D721Med (cell line): ENCODE data around the gene LMNB1.
"Not testable (repeated sequence)": the region's sequence is repeated elsewhere in the genome, so short reads cannot be mapped to it uniquely, and the experiment has no call there.

Source experiments
- DNase-seq: peaks from one replicate; pipeline ENCODE4 v3.0.0; 2011; ENCODE audit warnings: low spot score; ENCODE audit not compliant: insufficient read length
- FAIRE-seq: peaks from 2 replicates; lab custom pipeline; 2011; peaks lifted over from hg19 to GRCh38; lab: Jason Lieb, UNC
- TF ChIP-seq, protein P1 (sequence below): IDR thresholded peaks from 2 replicates; pipeline ENCODE4 v1.5.1; 2012; ENCODE audit warnings: mild to moderate bottlenecking, control low read depth; ENCODE audit not compliant: insufficient read depth; ENCODE audit errors: missing control alignments

LMNB1 gene

DNA sequence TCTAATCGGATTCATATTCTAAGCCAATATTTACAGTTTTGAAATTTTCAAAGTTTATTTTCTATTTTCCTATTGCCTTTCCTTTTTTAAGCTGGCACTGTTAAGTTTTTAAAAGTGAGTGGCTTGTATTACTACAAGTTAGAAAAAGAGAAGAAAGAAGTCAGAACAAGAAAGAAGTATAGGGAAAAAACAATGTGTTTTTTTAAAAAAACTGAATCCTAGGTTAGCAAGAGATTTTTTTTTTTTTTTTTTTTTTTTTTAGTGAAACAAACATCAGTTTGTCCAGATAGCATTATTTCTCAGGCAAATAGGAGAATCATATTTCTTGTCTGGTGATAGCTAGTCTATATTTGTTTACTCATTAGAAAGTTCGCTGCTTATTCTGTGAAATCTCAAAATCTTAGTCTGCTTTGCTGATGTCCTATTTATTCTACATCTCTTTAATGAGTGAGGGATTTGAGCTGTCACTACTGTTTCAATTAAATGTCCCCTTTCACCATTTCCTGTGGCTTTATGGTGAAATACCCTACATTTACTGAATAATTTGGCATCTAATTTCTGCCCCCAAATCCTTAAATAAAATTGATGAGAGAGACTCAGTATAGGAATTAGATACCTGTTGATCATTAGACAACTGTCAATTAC is 19.1 kb upstream of the LMNB1 start:
- TF ChIP-seq, protein P1, sequence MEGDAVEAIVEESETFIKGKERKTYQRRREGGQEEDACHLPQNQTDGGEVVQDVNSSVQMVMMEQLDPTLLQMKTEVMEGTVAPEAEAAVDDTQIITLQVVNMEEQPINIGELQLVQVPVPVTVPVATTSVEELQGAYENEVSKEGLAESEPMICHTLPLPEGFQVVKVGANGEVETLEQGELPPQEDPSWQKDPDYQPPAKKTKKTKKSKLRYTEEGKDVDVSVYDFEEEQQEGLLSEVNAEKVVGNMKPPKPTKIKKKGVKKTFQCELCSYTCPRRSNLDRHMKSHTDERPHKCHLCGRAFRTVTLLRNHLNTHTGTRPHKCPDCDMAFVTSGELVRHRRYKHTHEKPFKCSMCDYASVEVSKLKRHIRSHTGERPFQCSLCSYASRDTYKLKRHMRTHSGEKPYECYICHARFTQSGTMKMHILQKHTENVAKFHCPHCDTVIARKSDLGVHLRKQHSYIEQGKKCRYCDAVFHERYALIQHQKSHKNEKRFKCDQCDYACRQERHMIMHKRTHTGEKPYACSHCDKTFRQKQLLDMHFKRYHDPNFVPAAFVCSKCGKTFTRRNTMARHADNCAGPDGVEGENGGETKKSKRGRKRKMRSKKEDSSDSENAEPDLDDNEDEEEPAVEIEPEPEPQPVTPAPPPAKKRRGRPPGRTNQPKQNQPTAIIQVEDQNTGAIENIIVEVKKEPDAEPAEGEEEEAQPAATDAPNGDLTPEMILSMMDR, result no peak
- FAIRE-seq, result no peak
- no peak for DNase-seq

GRCh38 chr5:126763371-126763770 is 13.6 kb upstream of the LMNB1 start:
- TF ChIP-seq, protein P1, result no peak
- FAIRE-seq (no peak), DNase-seq (no peak)

DNA sequence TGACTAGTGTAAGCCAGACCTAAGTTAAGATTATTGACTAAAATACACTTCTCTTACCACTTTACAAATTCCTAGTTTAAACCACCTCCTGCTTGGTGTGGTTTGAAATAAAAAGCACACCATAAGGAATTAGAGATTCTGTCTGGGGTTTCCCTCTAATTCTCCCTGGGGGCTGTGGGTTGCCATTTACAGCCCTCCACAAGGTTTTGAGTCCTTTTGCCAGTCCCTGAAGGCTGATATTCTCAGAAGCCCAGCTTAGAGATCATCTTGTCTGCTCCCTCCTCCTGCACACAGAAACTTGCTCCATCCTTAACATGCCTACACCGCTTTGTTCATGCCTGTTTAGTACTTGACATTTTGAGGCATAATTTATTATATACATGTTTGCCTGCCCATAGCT is 7.2 kb upstream of the LMNB1 start:
- FAIRE-seq, result no peak
- TF ChIP-seq, protein P1, result no peak
- DNase-seq, result no peak

DNA sequence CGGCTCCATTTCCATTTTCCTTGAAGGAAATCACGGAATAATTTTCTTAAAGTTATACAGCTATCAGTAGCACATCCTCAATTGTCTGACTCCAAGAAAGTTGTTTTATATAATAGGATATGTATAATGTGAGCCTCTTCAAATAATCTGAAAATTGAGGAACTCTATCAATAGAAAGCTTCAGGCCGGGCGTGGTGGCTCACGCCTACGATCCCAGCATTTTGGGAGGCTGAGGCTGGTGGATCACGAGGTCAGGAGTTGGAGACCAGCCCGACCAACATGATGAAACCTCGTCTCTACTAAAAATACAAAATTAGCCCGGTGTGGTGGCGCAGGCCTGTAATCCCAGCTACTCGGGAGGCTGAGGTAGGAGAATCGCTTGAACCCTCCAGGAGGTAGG is 3.4 kb upstream of the LMNB1 start:
- not testable (repeated sequence) for FAIRE-seq, DNase-seq

- not testable (repeated sequence) for DNase-seq, FAIRE-seq
Measured at GRCh38 chr5:126774595-126774994, 2.3 kb upstream of the LMNB1 start.

GRCh38 chr5:126777257-126777974 is 480 bp downstream of the LMNB1 start:
- DNase-seq (no peak), FAIRE-seq (no peak)
- TF ChIP-seq, protein P1, result no peak

- TF ChIP-seq, protein P1, result no peak
Measured at GRCh38 chr5:126777975-126778674, 1.2 kb downstream of the LMNB1 start.

More at GRCh38 chr5:126777975-126778674, 1.2 kb downstream of the LMNB1 start:
- FAIRE-seq (no peak), DNase-seq (no peak)
